GM19239 (cell line): ENCODE measurements around the gene FAM228B.
"Not testable (repeated sequence)": the region's sequence is repeated elsewhere in the genome, so short reads cannot be mapped to it uniquely, and the experiment has no call there.

Experiments used
- DNase-seq: peaks from one replicate; pipeline ENCODE4 v3.0.0; 2011; ENCODE audit warnings: low spot score; ENCODE audit not compliant: insufficient read length
- FAIRE-seq: peaks from 2 replicates; lab custom pipeline; 2011; peaks lifted over from hg19 to GRCh38; lab: Jason Lieb, UNC

FAM228B gene

DNA sequence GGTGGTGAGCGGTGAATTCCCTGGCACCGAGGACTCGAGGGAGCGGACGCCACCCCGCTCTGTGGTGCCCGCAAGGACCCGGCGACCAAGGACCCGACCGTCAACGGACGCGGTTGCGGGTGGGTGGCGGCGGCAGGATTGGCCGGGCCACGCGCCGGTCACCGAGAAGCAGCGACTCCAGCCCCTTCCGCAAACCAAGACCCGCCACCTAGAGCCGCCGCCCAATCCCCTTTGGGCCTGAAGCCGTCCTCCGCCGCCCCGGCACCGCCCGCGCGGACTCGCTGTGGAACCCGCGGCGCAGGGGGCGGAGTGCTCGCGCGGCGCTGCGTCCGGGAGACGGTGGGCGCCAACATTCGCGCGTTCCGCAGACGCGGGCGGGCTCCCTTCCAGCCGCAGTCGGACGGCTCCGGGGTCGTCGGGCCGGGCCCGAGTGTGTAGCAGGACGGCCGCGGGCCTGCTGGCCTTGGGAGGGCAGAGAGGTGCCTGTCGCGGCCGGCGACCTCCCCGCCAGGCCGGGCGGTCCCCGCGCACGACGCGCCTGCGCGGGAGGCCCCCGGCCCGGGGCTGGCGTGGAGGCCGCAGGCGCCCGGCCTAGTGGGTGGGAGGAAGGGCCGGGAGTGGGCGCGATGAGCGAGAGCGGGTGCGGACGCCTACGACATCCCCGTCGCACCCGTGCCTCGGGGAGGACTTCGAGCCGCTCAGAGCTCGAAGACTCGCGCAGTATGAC lies at the start of gene FAM228B, which contains the start of gene PFN4:
Gene FAM228B (plus strand): TSS at position 275 of the 727 bp plus-strand sequence. CDS start 893 bp downstream, outside the sequence.
Gene PFN4 (minus strand): TSS at position 140 of the 727 bp plus-strand sequence. CDS start 799 bp downstream, outside the sequence.
- FAIRE-seq (peak; percentile 78), DNase-seq (peak; percentile 87)

DNA sequence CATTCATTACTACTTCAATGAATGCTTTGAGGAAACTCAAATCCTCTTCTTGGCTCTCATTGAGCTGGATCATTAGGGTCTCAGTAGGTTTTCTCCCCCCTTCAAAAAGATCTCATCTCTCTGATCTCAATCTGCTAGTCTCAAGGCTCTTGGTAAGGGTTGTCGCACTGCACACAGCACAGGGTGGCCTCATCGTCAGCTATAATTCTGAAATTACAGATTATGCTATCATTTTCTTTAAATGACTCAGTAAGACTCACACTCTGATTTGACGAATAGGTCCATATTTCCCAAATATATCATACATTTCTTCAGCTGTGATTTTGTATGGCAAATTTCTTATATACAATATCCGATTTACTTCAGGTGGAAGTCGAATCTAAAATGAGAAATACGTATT lies 49.5 kb upstream of the FAM228B start:
- no peak for FAIRE-seq
- no peak for DNase-seq

DNA sequence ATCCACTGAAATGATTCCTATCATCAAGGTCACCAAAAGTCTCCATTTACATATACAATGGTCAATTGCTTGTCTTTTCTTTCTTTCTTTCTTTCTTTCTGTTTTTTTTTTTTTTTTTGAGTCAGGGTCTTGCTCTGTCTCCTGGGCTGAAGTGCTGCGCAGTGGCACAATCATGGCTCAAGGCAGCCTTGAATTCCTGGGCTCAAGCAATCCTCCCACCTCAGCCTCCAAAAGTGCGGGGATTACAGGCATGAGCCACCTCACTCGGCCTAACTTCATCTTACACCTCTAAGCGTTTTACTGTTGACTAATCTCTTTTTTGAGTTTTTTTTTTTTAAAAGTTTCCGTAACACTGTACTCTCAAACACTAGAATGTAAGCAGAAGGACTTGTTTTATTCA lies 48.0 kb upstream of the FAM228B start:
- FAIRE-seq, result no peak
- no peak for DNase-seq

DNA sequence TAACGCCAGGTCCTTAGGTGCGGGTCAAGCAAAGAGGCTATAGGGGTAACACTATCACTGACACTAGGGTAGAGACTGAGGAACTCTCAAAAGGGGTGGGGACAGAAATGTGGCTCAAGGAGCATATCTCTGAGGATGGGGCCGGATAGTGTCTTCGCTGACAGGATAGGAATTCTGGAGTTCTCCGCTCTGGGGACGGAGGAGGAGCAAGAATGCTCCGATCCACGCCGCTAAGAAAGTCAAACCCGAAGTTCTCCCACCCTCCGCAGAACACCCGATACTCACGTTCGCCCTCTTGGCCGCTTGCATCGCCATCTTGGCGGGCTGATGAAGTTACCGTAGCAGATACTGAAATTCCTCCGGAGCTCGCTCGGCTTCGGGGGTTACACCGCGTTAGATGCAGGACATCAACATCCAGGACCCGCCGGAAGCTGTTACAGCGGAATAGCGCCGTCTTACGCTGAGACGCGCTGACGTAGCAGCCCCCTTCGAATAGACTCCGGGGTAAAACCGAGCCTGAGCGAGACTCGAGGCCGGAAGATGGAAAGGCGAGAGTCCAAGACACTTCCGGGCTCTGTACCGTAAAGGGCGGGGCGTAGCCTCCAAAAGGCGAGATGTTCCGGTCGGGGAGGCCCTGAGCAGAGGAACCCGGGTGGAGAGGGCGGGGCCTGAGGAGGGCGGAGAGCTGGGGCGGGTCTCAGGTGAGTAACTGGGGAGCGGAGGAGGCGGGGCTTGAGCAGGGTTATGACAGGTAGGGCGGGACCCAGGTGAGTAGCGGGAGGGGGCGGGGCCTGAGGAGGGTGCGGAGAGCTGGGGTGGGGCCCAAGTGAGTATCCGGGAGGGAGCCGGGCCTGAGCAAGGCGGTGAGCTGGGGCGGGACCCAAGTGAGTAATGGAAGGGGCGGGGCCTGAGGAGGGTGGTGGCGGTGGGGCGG lies 47.1 kb upstream of the FAM228B start, which contains the start of gene SF3B6:
Gene SF3B6 (minus strand): TSS at position 412 of the 934 bp plus-strand sequence. CDS start 97 bp downstream, at position 315.
- FAIRE-seq, result peak; percentile 99
- peak; percentile 89 for DNase-seq

DNA sequence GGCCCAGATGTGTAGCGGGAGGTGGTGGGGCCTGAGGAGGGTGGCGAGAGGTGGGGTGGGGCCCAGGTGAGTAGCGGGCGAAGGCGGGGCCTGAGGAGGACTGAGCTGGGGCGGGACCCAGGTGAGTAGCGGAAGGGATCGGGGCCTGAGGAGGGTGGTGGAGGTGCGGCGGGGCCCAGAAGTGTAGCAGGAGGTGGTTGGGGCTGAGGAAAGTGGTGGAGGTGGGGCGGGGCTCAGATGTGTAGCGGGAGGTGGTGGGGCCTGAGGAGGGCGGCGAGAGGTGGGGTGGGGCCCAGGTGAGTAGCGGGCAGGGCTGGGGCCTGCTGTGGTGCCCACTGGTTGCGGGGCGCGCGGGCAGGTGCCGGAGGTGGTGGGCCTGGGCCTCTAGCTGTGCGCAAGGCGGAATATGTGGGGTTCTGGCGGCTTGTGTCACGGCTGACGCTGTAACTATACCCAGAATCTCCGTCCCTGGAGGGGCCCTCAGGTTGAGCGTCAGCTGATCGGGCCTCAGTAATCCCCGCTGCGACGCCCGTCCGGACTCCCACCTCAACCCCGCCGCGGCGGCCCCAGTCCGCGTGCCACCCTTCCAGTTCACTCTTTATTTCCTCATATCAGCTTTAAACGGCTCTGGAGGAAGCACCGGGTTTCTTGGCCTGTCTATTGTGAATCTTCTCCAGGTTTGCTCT lies 46.3 kb upstream of the FAM228B start:
- DNase-seq (no peak), FAIRE-seq (no peak)

DNA sequence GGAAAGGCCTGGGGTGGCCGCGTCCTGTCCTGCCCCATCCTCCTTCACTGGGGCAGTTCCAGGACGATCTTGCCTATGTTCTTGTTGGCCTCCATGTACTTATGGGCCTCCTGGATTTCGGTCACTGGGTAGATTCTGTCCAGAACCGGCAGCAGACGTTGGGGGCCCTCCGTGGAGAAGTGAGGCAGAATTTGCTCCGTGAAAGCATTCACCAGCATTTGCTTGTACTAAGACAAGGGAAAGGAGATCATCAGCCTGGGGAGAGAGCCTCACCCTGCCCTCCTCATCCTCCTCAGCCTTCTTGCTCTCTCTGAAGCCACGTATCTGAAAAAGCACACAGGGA lies 45.8 kb upstream of the FAM228B start:
- DNase-seq (no peak), FAIRE-seq (no peak)

DNA sequence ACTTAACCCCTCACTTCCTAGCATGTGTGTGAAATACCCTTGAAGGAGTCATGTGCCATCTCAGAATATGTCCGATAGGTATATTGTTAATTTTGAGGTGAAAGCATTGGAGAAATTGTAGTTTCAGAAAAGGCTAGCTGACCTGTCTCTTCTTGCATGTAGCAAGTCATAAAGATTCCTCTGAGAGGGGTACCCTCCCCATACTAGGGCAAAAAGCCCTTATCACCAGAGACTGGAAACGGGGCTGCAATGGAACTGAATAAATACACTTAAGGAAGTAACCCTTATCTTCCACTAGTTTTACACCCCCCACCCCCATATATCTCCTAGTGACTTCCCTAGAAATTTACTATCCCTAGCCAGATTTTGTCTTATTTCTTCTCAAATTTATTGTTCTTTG lies 45.4 kb upstream of the FAM228B start:
- no peak for DNase-seq
- FAIRE-seq, result no peak

DNA sequence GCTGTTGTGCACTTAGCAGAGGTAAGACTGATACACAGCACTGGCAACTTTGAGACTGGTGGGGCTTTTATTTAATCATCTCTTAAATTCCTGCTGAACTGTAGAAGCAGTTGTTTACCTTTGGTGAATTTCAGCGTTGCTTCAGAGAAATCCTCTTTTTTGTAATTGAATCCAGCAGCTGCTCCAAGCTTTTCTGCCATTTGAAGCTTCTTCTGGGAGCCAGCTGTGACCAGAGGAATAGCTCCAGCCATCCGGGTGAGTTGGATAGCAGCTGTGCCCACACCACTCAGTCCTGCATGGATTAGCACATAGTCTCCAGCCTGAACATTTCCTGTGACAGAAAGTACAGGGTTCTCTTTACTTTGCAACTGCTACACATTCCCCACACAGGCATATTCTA lies 42.6 kb upstream of the FAM228B start:
- FAIRE-seq (no peak), DNase-seq (no peak)

DNA sequence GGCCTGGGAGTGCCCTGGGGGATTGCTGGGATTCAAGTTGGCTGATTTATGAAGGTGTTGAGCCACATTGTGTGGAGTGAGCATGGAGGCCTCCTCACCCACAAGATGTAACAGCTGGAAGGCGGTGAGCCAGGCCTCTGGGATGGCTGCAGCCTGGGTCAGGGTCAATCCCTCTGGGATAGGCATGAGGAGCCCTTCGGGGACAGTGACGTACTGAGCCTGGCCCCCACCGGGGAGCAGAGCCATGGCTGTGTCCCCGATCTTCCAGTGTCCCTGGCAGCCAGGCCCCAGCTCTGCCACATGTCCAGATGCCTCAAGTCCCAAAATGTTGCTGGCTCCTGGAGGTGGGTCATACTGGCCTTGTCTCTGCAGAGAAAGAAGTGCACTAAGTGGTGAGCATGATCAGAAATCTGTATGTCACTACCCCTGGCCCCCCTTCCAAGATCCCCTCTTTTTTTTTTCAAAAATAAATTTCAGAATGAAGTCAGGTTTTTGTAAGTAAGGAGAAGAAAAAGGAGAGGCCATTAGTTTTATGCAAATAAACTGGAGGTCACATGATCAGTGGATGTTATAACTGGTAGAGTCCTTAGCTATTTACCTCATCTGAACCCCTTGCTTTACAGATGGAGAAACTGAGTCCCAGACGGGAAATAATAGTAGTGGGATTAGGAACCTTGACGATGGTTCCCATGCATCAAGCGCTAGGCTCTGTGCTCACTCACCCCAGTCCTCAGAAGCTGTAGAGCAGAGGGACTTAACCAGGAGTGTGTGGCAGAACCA lies 40.3 kb upstream of the FAM228B start:
- DNase-seq, result no peak

DNA sequence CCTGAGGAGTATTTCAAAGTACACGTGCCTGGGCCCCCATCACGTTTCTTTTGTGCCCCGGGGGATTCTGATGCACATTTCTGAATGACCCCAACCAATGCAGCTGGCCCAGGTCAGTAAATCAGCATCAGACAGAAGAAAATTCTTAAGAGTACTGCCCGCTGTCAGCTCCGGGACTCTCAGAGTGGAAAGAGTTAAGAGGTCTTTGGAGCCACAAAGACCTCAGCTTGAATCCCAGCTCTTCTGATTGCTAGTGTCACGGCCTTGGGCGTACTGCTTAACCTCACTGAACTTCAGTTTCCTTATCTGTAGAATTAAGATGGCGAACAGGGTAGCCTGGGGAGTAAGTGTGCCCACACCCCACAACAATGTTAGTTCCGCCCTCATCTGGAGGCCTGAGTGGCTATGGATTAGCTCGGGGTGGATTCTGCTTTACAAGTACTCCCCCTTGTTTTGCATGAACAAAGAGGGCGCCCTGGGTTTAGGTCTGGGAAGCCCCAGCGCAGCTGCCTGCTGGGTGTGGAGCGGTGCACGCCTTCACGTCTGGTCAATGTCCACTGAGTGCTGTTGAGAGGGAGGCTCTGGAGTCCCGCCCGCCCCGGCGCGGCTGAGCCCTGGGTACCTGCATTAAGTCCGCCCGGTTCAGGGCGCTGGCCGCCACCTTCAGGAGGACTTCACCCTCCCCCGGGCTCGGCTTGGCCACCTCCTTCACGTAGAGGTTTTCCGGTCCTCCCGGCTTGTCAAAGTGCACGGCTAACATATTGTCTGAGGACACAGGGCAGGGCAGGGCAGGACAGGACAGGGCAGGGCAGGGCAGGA lies 39.5 kb upstream of the FAM228B start:
- DNase-seq (peak; percentile 62), FAIRE-seq (peak; percentile 64)

More for the DNA sequence above, 40.3 kb upstream of the FAM228B start:
- no peak for FAIRE-seq

DNA sequence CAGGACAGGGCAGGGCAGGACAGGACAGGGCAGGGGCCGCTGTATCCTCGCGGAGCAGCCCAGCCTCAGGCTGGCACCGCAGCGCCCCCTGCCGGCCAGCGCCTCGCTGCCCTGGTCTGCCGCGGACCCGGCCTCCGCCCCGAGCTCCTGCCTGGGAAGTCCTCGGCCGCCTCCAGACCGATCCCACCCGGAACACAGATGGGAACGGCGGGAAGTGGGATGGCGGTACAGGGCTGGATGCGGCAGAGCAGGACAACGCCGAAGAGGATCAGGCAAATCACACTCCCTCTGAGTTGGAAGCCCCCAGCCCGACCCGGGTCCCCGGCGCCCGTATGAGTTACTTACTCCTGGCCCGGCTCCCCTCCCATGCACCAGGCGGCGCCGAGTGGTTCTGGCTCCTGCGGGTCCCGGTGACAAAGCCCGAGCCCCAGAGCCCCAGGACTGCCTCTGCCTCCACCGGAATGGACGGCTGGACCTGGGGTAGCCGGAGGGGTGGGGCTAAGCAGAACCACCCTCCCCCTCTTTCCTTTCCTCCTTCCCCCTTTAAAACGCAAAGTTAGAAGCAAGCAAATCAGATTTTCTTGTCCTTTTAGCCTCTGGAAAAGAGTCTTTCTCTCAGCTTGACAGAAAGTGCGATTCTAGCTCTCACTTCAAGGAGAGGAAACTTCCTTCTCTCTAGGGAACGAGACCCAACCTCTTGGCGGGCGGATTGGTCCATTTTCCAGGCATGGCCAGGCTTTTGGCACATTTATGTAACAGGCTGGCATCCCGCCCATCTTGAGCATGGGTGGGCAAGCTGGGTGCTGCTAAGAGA lies 38.7 kb upstream of the FAM228B start, which contains the start of gene TP53I3:
Gene TP53I3 (minus strand): TSS at position 449 of the 814 bp plus-strand sequence. CDS start 508 bp downstream, outside the sequence.
- peak; percentile 79 for FAIRE-seq
- DNase-seq, result peak; percentile 86

DNA sequence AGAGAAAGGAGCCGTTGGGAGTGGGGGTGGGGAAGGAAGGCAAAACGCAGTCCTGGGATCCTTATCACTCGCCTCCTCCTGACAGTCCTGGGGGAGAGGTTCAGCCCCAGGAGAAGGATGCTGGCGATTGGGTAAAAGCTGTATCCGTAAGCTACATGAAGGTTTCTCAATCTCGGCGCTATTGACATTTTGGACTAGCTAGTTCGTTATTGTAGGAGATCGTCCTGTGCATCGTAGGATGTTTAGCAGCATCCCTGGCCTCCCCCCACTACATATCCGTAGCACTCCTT lies 38.1 kb upstream of the FAM228B start:
- DNase-seq (no peak), FAIRE-seq (no peak)

DNA sequence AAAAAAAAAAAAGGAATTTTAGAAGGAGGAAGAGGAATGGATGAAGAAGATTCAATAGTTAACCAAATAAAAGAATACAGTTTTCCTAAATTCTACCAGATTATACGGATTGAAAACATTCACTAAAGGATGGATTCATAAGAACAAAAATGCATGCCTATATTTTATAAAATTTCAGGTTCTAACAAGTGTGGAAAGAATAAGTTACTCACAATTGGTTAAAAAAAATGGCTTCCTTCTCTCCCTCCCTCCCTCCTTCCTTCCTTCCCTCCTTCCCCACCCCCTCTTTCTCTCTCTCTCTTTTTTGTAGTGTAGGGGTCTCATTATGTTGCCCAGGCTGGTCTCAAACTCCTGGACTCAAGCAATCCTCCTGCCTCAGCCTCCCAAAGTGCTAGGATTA lies 37.0 kb upstream of the FAM228B start:
- FAIRE-seq, result no peak

DNA sequence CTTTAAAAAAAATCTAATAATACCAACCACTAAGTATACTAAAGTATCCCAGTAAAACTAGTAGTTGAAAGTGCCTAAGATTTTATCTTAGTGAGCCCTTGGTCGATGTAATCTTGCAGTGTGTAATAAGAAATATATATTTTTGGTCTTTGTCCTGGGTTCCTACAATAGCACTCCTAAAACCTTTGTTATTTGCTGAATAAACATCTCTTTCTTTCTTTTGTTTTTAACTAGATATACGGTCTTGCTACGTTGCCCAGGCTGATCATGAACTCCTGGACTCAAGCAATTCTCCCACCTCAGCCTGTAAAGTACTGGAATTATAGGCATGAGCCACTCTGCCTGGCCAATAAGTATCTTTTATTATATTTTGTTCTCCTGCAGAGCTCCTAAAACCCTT lies 36.2 kb upstream of the FAM228B start:
- FAIRE-seq, result no peak
- DNase-seq, result no peak

More for the DNA sequence above, 37.0 kb upstream of the FAM228B start:
- DNase-seq, result no peak

DNA sequence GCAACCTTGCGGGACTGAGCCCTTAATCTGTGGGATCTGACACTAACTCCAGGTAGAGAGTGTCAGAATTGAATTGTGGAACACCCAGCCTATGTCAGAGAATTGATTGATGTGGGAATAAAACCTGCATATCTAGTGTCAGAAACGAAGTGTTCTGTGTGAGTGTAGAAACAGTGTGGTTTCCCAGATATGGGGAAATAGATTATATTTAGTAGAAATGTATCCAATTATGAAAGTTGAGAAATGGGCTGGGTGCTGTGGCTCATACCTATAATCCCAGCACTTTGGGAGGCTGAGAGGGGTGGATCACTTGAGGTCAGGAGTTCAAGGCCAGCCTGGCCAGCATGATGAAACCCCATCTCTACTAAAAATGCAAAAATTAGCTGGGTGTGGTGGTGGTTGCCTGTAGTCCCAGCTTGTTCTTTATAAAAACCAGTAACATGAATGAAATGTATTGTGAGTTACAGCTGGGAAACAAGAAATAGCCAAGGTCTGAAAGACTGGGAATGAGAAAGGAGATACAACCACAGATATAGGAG lies 34.4 kb upstream of the FAM228B start:
- no peak for DNase-seq
- FAIRE-seq, result no peak

DNA sequence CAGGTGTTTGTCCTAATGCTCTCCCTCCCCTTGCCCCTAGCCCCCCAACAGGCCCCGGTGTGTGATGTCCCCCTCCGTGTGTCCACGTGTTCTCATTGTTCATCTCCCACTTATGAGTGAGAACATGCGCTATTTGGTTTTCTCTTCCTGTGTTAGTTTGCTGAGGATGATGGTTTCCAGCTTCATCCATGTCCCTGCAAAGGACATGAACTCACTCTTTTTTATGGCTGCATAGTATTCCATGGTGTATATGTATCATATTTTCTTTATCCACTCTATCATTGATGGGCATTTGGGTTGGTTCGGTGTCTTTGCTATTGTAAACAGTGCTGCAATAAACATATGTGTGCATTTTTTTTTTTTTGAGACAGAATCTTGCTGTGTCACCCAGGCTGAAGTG lies 30.0 kb upstream of the FAM228B start:
- not testable (repeated sequence) for FAIRE-seq, DNase-seq

DNA sequence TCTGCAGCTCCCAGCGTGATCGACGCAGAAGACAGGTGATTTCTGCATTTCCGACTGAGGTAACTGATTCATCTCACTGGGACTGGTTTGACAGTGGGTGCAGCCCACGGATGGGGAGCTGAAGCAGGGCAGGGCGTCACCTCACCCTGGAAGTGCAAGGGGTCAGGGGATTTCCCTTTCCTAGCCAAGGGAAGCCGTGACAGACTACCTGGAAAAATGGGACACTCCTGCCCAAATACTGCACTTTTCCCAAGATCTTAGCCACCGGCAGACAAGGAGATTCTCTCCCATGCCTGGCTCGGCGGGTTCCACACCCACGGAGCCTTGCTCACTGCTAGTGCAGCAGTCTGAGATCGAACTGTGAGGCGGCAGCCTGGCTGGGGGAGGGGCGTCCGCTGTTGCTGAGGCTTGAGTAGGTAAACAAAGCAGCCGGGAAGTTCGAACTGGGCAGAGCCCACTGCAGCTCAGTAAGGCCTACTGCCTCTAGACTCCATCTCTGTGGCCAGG lies 28.0 kb upstream of the FAM228B start:
- not testable (repeated sequence) for FAIRE-seq, DNase-seq
